Activated CD4-positive, CD25-positive, alpha-beta regulatory T cell treated with anti-CD3 and anti-CD28 coated beads, Interleukin-2, amount 50 U/mL, for 72 hours (primary cell): ENCODE data around the gene XYLT1.
A peak's percentile ranks its signal among the peaks of the same experiment; 100 is the strongest.
"Not testable (repeated sequence)": the region's sequence is repeated elsewhere in the genome, so short reads cannot be mapped to it uniquely, and the experiment has no call there.

Experiments used
- DNase-seq: peaks from one replicate; pipeline ENCODE4 v3.0.0; 2021

XYLT1 gene

GRCh38 chr16:17354685-17355084, 116.1 kb downstream of the XYLT1 start:
- no peak for DNase-seq

GRCh38 chr16:17354141-17354601, 116.6 kb downstream of the XYLT1 start:
- DNase-seq: no peak

- no peak for DNase-seq
Observed at GRCh38 chr16:17353561-17353960, 117.2 kb downstream of the XYLT1 start.

- no peak for DNase-seq
Observed at GRCh38 chr16:17351441-17352035, 119.2 kb downstream of the XYLT1 start.

GRCh38 chr16:17350207-17350606, 120.6 kb downstream of the XYLT1 start:
- no peak for DNase-seq

GRCh38 chr16:17348826-17349225, 121.9 kb downstream of the XYLT1 start:
- DNase-seq: no peak

GRCh38 chr16:17348042-17348783, 122.5 kb downstream of the XYLT1 start:
- no peak for DNase-seq

GRCh38 chr16:17347624-17348023, 123.1 kb downstream of the XYLT1 start:
- DNase-seq: no peak

- DNase-seq: no peak
Observed at GRCh38 chr16:17346621-17347569, 123.9 kb downstream of the XYLT1 start.

GRCh38 chr16:17345043-17345442, 125.7 kb downstream of the XYLT1 start:
- DNase-seq: no peak

GRCh38 chr16:17343728-17344127, 127.0 kb downstream of the XYLT1 start:
- DNase-seq: no peak

GRCh38 chr16:17343028-17343427, 127.7 kb downstream of the XYLT1 start:
- peak; percentile 34 for DNase-seq

- no peak for DNase-seq
Observed at GRCh38 chr16:17342031-17342430, 128.7 kb downstream of the XYLT1 start.

GRCh38 chr16:17340804-17341203, 130.0 kb downstream of the XYLT1 start:
- DNase-seq: no peak

- no peak for DNase-seq
Observed at GRCh38 chr16:17339764-17340541, 130.8 kb downstream of the XYLT1 start.

- no peak for DNase-seq
Observed at GRCh38 chr16:17338244-17338643, 132.5 kb downstream of the XYLT1 start.

- no peak for DNase-seq
Observed at GRCh38 chr16:17336530-17336900, 134.2 kb downstream of the XYLT1 start.

GRCh38 chr16:17335826-17336529, 134.8 kb downstream of the XYLT1 start:
- DNase-seq: no peak

GRCh38 chr16:17335406-17335805, 135.4 kb downstream of the XYLT1 start:
- DNase-seq: not testable (repeated sequence)

- DNase-seq: no peak
Observed at GRCh38 chr16:17334096-17334495, 136.7 kb downstream of the XYLT1 start.

GRCh38 chr16:17333229-17333628, 137.5 kb downstream of the XYLT1 start:
- DNase-seq: no peak

GRCh38 chr16:17331991-17332390, 138.8 kb downstream of the XYLT1 start:
- no peak for DNase-seq
